PC-3 (cell line): ENCODE measurements around the gene TBC1D16. TPM values are rescaled to one million over a fixed set of nuclear protein-coding genes. Genes with fewer than 3 reads are reported as not detected.

Experiments used
- ATAC-seq: fragments of 200-7000 bp; cut with Tn5 transposase; 2 replicates; pipeline ENCODE4 v1.9.1; 2020; ENCODE audit warnings: mild to moderate bottlenecking, moderate library complexity
- BruUV-seq: library from RNA; stranded (reverse); fragments of 400-500 nt; replicated peaks from 2 replicates; lab custom pipeline; 2021; lab: Mats Ljungman, UMichigan
- CTCF ChIA-PET: fragments of 300-600 bp; sonication (Branson Sonifier 250); formaldehyde crosslinking; loops from one replicate; lab custom pipeline; 2022; ENCODE audit warnings: antibody characterized with exemption; lab: Charles Lee
- POLR2A ChIA-PET: fragments of 300-600 bp; sonication (Branson Sonifier 250); formaldehyde crosslinking; loops from one replicate; lab custom pipeline; 2022; ENCODE audit warnings: antibody characterized with exemption; ENCODE audit not compliant: unreplicated experiment; lab: Charles Lee
- DNase-seq: peaks from one replicate; pipeline ENCODE4 v3.0.0-alpha.2; 2015
- H2AFZ ChIP-seq: fragments of 300-600 bp; sonication (generic); 2 replicates; pipeline ENCODE4 v1.6.0; 2016; ENCODE audit warnings: antibody characterized with exemption, low read length
- H3F3A ChIP-seq: fragments of 300-600 bp; sonication (generic); one replicate; pipeline ENCODE4 v1.6.0; 2017; ENCODE audit warnings: antibody characterized with exemption, low read length, control low read depth, mild to moderate bottlenecking; ENCODE audit not compliant: unreplicated experiment
- H3K27ac ChIP-seq: fragments of 300-600 bp; sonication (generic); 2 replicates; pipeline ENCODE4 v1.5.1; 2016; ENCODE audit warnings: mild to moderate bottlenecking, low read length
- H3K27me3 ChIP-seq: fragments of 300-600 bp; sonication (generic); 2 replicates; pipeline ENCODE4 v1.6.1; 2016; ENCODE audit warnings: low read length, mixed read lengths
- H3K36me3 ChIP-seq: fragments of 300-600 bp; sonication (generic); 2 replicates; pipeline ENCODE4 v1.6.1; 2016; ENCODE audit warnings: low read depth, mixed run types, low read length, mixed read lengths
- H3K4me1 ChIP-seq: fragments of 300-600 bp; sonication (generic); 2 replicates; pipeline ENCODE4 v1.5.1; 2016; ENCODE audit warnings: low read length; ENCODE audit not compliant: insufficient read depth
- H3K4me2 ChIP-seq: fragments of 300-600 bp; sonication (generic); 2 replicates; pipeline ENCODE4 v1.6.0; 2016; ENCODE audit warnings: low read length
- H3K4me3 ChIP-seq: fragments of 300-600 bp; sonication (generic); 2 replicates; pipeline ENCODE4 v1.5.1; 2016; ENCODE audit warnings: mild to moderate bottlenecking, low read length, mixed read lengths
- H3K79me2 ChIP-seq: fragments of 300-600 bp; sonication (generic); 2 replicates; pipeline ENCODE4 v1.6.1; 2017; ENCODE audit warnings: low read length, mixed read lengths
- H3K9ac ChIP-seq: fragments of 300-600 bp; sonication (generic); 2 replicates; pipeline ENCODE4 v1.6.0; 2016; ENCODE audit warnings: mild to moderate bottlenecking, low read length
- H3K9me2 ChIP-seq: fragments of 300-600 bp; sonication (generic); replicated peaks from 2 replicates; pipeline ENCODE4 v1.6.1; 2016; ENCODE audit warnings: mixed run types, low read length, mixed read lengths
- H3K9me3 ChIP-seq: fragments of 300-600 bp; sonication (generic); 2 replicates; pipeline ENCODE4 v1.6.1; 2016; ENCODE audit warnings: low read length, mixed read lengths
- H4K20me1 ChIP-seq: fragments of 300-600 bp; sonication (generic); 2 replicates; pipeline ENCODE4 v1.6.1; 2016; ENCODE audit warnings: low read length, mixed read lengths
- CTCF ChIP-seq: fragments of 300-600 bp; sonication (generic); conservative IDR thresholded peaks from 2 replicates; pipeline ENCODE4 v1.5.1; 2017; ENCODE audit warnings: antibody characterized with exemption, low read depth, mild to moderate bottlenecking, low read length
- EZH2 ChIP-seq: fragments of 300-600 bp; sonication (generic); IDR thresholded peaks from one replicate; pipeline ENCODE4 v1.6.1; 2017; ENCODE audit warnings: antibody characterized with exemption, mild to moderate bottlenecking, low read length; ENCODE audit not compliant: unreplicated experiment
- EZH2phosphoT487 ChIP-seq: fragments of 300-600 bp; sonication (generic); IDR thresholded peaks from 2 replicates; pipeline ENCODE4 v1.6.1; 2018; ENCODE audit warnings: mild to moderate bottlenecking, antibody characterized with exemption, low read length, borderline replicate concordance
- intact Hi-C: fragments of 100-400 bp; cut with micrococcal nuclease; formaldehyde crosslinking; loops from 2 replicates; pipeline ENCODE4 v1.9.0; 2023
- total RNA-seq: library from RNA; depleted of rRNA; stranded (reverse); fragments of >200 nt; gene quantifications from 2 replicates; pipeline ENCODE4 v1.2.3, GENCODE V29; 2014

TBC1D16 gene
- total RNA-seq, 1 experiment from 2014 or later, result 23.7 TPM

- H3F3A ChIP-seq, result no peaks in the 10 kb centered on the region
- peak overlapping the region; percentile 42 for H3K27ac ChIP-seq
- H4K20me1 ChIP-seq, result no peaks in the 10 kb centered on the region
- H3K4me3 ChIP-seq, result peak overlapping the region; percentile 42
- peaks cover 33% of the 10 kb centered on the region for H3K4me1 ChIP-seq
- no peaks in the 10 kb centered on the region for H3K36me3 ChIP-seq
- intact Hi-C loops, result loop anchor here (2.0 to 5.0 kb wide), 5 partner anchors 42 to 177 kb away; no protein-coding TSS in a partner anchor
- no peaks in the 10 kb centered on the region for H3K27me3 ChIP-seq
- DNase-seq, result peak; percentile 95
- H3K9me3 ChIP-seq, result no peaks in the 10 kb centered on the region
- no peak overlapping the region for H3K9ac ChIP-seq
- BruUV-seq, result no TSS peak
- peak; percentile 90 for ATAC-seq
- no peak for TF ChIP-seq CTCF
- no peak for TF ChIP-seq EZH2phosphoT487
- TF ChIP-seq EZH2, result no peak
- ChIA-PET POLR2A (no interaction called here), CTCF (interaction anchor here (0.5 to 1.0 kb wide), 5 partner anchors 9 to 620 kb away, joined by 3 to 5 read pairs (median 3); no protein-coding TSS in a partner anchor)
- H3K9me2 ChIP-seq, result no peaks in the 10 kb centered on the region
- H3K79me2 ChIP-seq, result no peaks in the 10 kb centered on the region
- peak overlapping the region; percentile 60 for H3K4me2 ChIP-seq
- peak overlapping the region; percentile 80 for H2AFZ ChIP-seq
Observed at GRCh38 chr17:79919164-79919585, 116.5 kb downstream of the TBC1D16 start.

- H4K20me1 ChIP-seq, result no peaks in the 10 kb centered on the region
- TF ChIP-seq EZH2phosphoT487 (no peak), CTCF (no peak)
- no peaks in the 10 kb centered on the region for H3K27me3 ChIP-seq
- peak overlapping the region; percentile 42 for H3K27ac ChIP-seq
- BruUV-seq, result no TSS peak
- ATAC-seq (no peak), DNase-seq (peak; percentile 19)
- ChIA-PET POLR2A (no interaction called here), CTCF (interaction anchor here (0.5 to 1.0 kb wide), 2 partner anchors 46 to 110 kb away, joined by 3 read pairs; no protein-coding TSS in a partner anchor)
- no peak overlapping the region for H3K9ac ChIP-seq
- no peaks in the 10 kb centered on the region for H3K79me2 ChIP-seq
- H3K4me3 ChIP-seq, result peak overlapping the region; percentile 42; the same call in 1 of the 2 replicates
- H3K4me2 ChIP-seq, result peak overlapping the region; percentile 60
- H3K4me1 ChIP-seq, result peaks cover 33% of the 10 kb centered on the region
- H3K9me2 ChIP-seq, result no peaks in the 10 kb centered on the region
- H3K36me3 ChIP-seq, result no peaks in the 10 kb centered on the region
- H3K9me3 ChIP-seq, result no peaks in the 10 kb centered on the region
- H2AFZ ChIP-seq, result peak overlapping the region; percentile 80; the same call in 1 of the 2 replicates
- no peaks in the 10 kb centered on the region for H3F3A ChIP-seq
- intact Hi-C loops, result loop anchor here (2.0 to 5.0 kb wide), 5 partner anchors 42 to 176 kb away; no protein-coding TSS in a partner anchor
Observed at GRCh38 chr17:79918581-79919163, 117.0 kb downstream of the TBC1D16 start.

- no peaks in the 10 kb centered on the region for H4K20me1 ChIP-seq
- no peak overlapping the region for H3K4me3 ChIP-seq
- DNase-seq (no peak), ATAC-seq (no peak)
- no peak overlapping the region for H3K4me2 ChIP-seq
- no peaks in the 10 kb centered on the region for H3F3A ChIP-seq
- H3K4me1 ChIP-seq, result peaks cover 33% of the 10 kb centered on the region
- ChIA-PET POLR2A (no interaction called here), CTCF (no interaction called here)
- intact Hi-C loops, result loop anchor here (2.0 to 5.0 kb wide), 5 partner anchors 43 to 176 kb away; no protein-coding TSS in a partner anchor
- no peak for TF ChIP-seq EZH2
- no peak for TF ChIP-seq CTCF
- TF ChIP-seq EZH2phosphoT487, result no peak
- no peaks in the 10 kb centered on the region for H3K9me3 ChIP-seq
- H3K36me3 ChIP-seq, result no peaks in the 10 kb centered on the region
- no peaks in the 10 kb centered on the region for H3K9me2 ChIP-seq
- H3K27me3 ChIP-seq, result no peaks in the 10 kb centered on the region
- H3K79me2 ChIP-seq, result no peaks in the 10 kb centered on the region
- BruUV-seq, result no TSS peak
- H3K9ac ChIP-seq, result no peak overlapping the region
- H2AFZ ChIP-seq, result no peak overlapping the region
- no peak overlapping the region for H3K27ac ChIP-seq
Observed at GRCh38 chr17:79917902-79918484, 117.7 kb downstream of the TBC1D16 start.
